Fibroblast of skin of left biceps (primary cell): ENCODE results near the gene DBX1.
"Not testable (repeated sequence)": the region's sequence is repeated elsewhere in the genome, so short reads cannot be mapped to it uniquely, and the experiment has no call there.

Experiments
- DNase-seq, 2 experiments: peaks; one replicate each; pipeline ENCODE4 v3.0.0-alpha.2; 2013; ENCODE audit warnings: low read depth in 2 of 2

Gene DBX1

GRCh38 chr11:20161923-20162744, 1.9 kb upstream of the DBX1 start:
- no peak for DNase-seq

GRCh38 chr11:20161230-20161918, 1.1 kb upstream of the DBX1 start:
- DNase-seq: no peak

- DNase-seq: no peak
These were observed 551 bp downstream of the DBX1 start for GRCh38 chr11:20159466-20160381.

GRCh38 chr11:20158597-20159257, 1.5 kb downstream of the DBX1 start:
- DNase-seq: peak; percentile 10 to 24

GRCh38 chr11:20157728-20158127, 2.5 kb downstream of the DBX1 start:
- no peak for DNase-seq

GRCh38 chr11:20156876-20157613, 3.2 kb downstream of the DBX1 start:
- no peak for DNase-seq

GRCh38 chr11:20156280-20156875, 3.9 kb downstream of the DBX1 start:
- no peak for DNase-seq

- no peak for DNase-seq
These were observed 4.5 kb downstream of the DBX1 start for GRCh38 chr11:20155683-20156279.

- peak; percentile 42 to 46 for DNase-seq
These were observed 5.9 kb downstream of the DBX1 start for GRCh38 chr11:20154381-20154780.

GRCh38 chr11:20138707-20139106, 21.6 kb downstream of the DBX1 start:
- no peak for DNase-seq

GRCh38 chr11:20137637-20138036, 22.6 kb downstream of the DBX1 start:
- DNase-seq: no peak

GRCh38 chr11:20134991-20135736, 25.1 kb downstream of the DBX1 start:
- no peak for DNase-seq

GRCh38 chr11:20132667-20133039, 27.6 kb downstream of the DBX1 start:
- no peak for DNase-seq

- DNase-seq: peak in 1 of 2 experiments; percentile 33
These were observed 28.2 kb downstream of the DBX1 start for GRCh38 chr11:20131788-20132666.

- DNase-seq: no peak
These were observed 30.6 kb downstream of the DBX1 start for GRCh38 chr11:20129665-20130064.

GRCh38 chr11:20128528-20128825, 31.8 kb downstream of the DBX1 start:
- not testable (repeated sequence) for DNase-seq

- DNase-seq: no peak
These were observed 32.4 kb downstream of the DBX1 start for GRCh38 chr11:20127671-20128527.

GRCh38 chr11:20126724-20127123, 33.6 kb downstream of the DBX1 start:
- DNase-seq: no peak
